Vagina (tissue), 2 donors: ENCODE data around the gene PAPPA. TPM values are rescaled to one million over a fixed set of nuclear protein-coding genes. Genes with fewer than 3 reads are reported as not detected.

Source experiments
- DNase-seq, 2 donors: peaks; one replicate each; pipeline ENCODE4 v3.0.0-alpha.2; 2017; ENCODE audit errors: extremely low spot score in 2 of 2
- H3K27ac ChIP-seq: fragments of 200-600 bp; sonication (generic); one replicate; pipeline ENCODE4 v1.5.1; 2019
- H3K27me3 ChIP-seq: fragments of 200-600 bp; sonication (generic); one replicate; pipeline ENCODE4 v1.5.1; 2019
- H3K36me3 ChIP-seq, 2 donors: fragments of 200-600 bp; sonication (generic); one replicate each; pipeline ENCODE4 v1.5.1; 2017 to 2019
- H3K4me1 ChIP-seq: fragments of 200-600 bp; sonication (generic); one replicate; pipeline ENCODE4 v1.5.1; 2019
- H3K4me3 ChIP-seq, 2 donors: fragments of 200-600 bp; sonication (generic); 1 replicate in 1 of 2; 2 replicates in 1 of 2; pipeline ENCODE4 v1.5.1; 2016 to 2019
- H3K9me3 ChIP-seq: fragments of 200-600 bp; sonication (generic); one replicate; pipeline ENCODE4 v1.5.1; 2019
- CTCF ChIP-seq, 3 experiments: fragments of 450-650 bp in 2 of 3; fragments of 200-600 bp in 1 of 3; sonication (generic) in 1 of 3; IDR thresholded peaks; one replicate each; pipeline ENCODE4 v1.5.1; 2017 to 2019; ENCODE audit warnings: antibody characterized with exemption in 3 of 3, mild to moderate bottlenecking in 2 of 3, moderate library complexity in 2 of 3
- POLR2A ChIP-seq, 2 donors: fragments of 450-650 bp; IDR thresholded peaks; one replicate each; pipeline ENCODE4 v1.6.1; 2017; ENCODE audit warnings: antibody characterized with exemption in 2 of 2, mild to moderate bottlenecking in 2 of 2, moderate library complexity in 2 of 2
- POLR2AphosphoS5 ChIP-seq, 2 donors: sonication (generic); formaldehyde crosslinking; IDR thresholded peaks; one replicate each; pipeline ENCODE4 v1.9.0; 2017; ENCODE audit warnings: antibody characterized with exemption in 2 of 2, mild to moderate bottlenecking in 2 of 2, low read depth in 1 of 2; ENCODE audit not compliant: insufficient read depth in 1 of 2
- intact Hi-C: fragments of 100-400 bp; cut with DNase I; formaldehyde crosslinking; loops from one replicate; pipeline ENCODE4 v1.15.1; 2023
- total RNA-seq: library from RNA; depleted of rRNA; stranded (reverse); fragments of >200 nt; gene quantifications from one replicate; pipeline ENCODE4 v1.2.3, GENCODE V29; 2016

Gene PAPPA
- total RNA-seq, 1 donor from 2014 or later, result 4.4 TPM

DNA sequence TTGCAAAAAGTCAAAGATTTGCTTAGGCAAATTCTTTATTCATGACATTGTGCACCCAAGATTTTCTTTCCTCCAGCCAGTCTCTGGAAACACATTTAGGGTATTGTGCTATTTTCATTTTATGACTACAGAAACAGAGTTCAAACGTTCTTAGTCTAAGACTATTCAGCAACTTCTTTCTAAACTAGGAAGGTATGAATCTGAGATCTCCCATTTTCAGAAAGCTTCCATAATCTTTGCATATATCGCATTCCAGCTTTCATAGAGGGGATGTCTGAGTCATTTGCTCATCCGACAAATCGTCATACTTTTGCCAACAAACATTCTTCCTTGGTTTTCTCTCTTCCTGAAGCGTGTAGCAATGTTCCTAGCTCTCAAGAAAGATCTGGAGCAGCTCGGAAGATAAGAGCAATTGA lies 1.6 kb upstream of the PAPPA start:
- H3K27me3 ChIP-seq, result no peaks in the 10 kb centered on the region
- peak overlapping the region; percentile 80 for H3K27ac ChIP-seq
- no peak overlapping the region for H3K4me3 ChIP-seq
- peaks cover 11% of the 10 kb centered on the region for H3K4me1 ChIP-seq
- DNase-seq, result no peak
- intact Hi-C loops, result loop anchor here (5.0 to 10.0 kb wide), 3 partner anchors 345 to 513 kb away; no protein-coding TSS in a partner anchor
- no peaks in the 10 kb centered on the region for H3K9me3 ChIP-seq
- TF ChIP-seq POLR2A (IDR thresholded peaks at IDR 0.05), result no peak
- no peak for TF ChIP-seq CTCF (IDR thresholded peaks at IDR 0.05)
- H3K36me3 ChIP-seq, result no peaks in the 10 kb centered on the region

GRCh38 chr9:116152390-116152789 lies 1.2 kb upstream of the PAPPA start:
- H3K27ac ChIP-seq, result peak overlapping the region; percentile 80
- no peak for DNase-seq
- TF ChIP-seq POLR2AphosphoS5 (IDR thresholded peaks at IDR 0.05; ENCODE audit: insufficient read depth in 1 of 2, low read depth in 1 of 2) (no peak), POLR2A (IDR thresholded peaks at IDR 0.05) (no peak), CTCF (IDR thresholded peaks at IDR 0.05) (peak in 2 of 3 experiments; percentile 25 to 31)
- intact Hi-C loops, result loop anchor here (5.0 to 10.0 kb wide), 3 partner anchors 345 to 512 kb away; no protein-coding TSS in a partner anchor
- H3K27me3 ChIP-seq, result no peaks in the 10 kb centered on the region
- H3K9me3 ChIP-seq, result no peaks in the 10 kb centered on the region
- no peaks in the 10 kb centered on the region for H3K36me3 ChIP-seq
- H3K4me3 ChIP-seq, result no peak overlapping the region
- H3K4me1 ChIP-seq, result peaks cover 15% of the 10 kb centered on the region

GRCh38 chr9:116152941-116153764 lies 438 bp upstream of the PAPPA start:
- no peaks in the 10 kb centered on the region for H3K9me3 ChIP-seq
- H3K4me3 ChIP-seq, result peak overlapping the region; percentile 55 to 66
- H3K27me3 ChIP-seq, result no peaks in the 10 kb centered on the region
- DNase-seq, result no peak
- peak overlapping the region; percentile 80 for H3K27ac ChIP-seq
- H3K4me1 ChIP-seq, result peaks cover 19% of the 10 kb centered on the region
- no peaks in the 10 kb centered on the region for H3K36me3 ChIP-seq
- TF ChIP-seq POLR2AphosphoS5 (IDR thresholded peaks at IDR 0.05; ENCODE audit: insufficient read depth in 1 of 2, low read depth in 1 of 2) (no peak), POLR2A (IDR thresholded peaks at IDR 0.05) (no peak)
- intact Hi-C loops, result loop anchor here (5.0 to 10.0 kb wide), 3 partner anchors 344 to 512 kb away; no protein-coding TSS in a partner anchor

DNA sequence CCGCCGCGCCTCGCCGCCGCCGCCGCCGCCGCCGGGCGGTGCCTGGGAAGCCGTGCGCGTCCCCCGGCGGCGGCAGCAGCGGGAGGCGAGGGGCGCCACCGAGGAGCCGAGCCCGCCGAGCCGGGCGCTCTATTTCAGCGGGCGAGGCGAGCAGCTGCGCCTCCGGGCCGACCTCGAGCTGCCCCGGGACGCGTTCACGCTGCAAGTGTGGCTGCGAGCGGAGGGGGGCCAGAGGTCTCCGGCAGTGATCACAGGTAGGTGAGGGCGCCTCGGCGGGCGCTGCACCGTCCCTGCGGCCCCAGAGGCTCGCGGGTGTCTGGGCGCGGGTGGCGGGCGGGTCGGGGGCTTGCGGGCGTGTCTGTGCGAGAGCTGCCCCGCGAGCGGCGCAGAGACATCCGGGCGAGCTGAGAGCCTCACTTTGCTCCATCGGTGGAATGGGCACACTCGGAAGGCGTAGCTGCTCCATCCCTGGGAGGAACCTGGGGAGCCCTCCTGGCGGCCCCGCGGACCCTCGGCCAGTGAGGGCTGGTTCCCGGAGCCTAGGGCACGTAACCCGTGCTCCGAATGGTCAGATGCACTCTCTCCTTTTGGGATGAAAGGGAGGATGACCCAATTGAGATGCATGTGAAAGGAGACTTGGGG lies 864 bp downstream of the PAPPA start:
- peak overlapping the region; percentile 87 for H3K27ac ChIP-seq
- H3K9me3 ChIP-seq, result no peaks in the 10 kb centered on the region
- TF ChIP-seq CTCF (IDR thresholded peaks at IDR 0.05) (no peak), POLR2AphosphoS5 (IDR thresholded peaks at IDR 0.05; ENCODE audit: insufficient read depth in 1 of 2, low read depth in 1 of 2) (no peak), POLR2A (IDR thresholded peaks at IDR 0.05) (no peak)
- intact Hi-C loops, result loop anchor here (5.0 to 10.0 kb wide), 3 partner anchors 343 to 510 kb away; no protein-coding TSS in a partner anchor
- no peaks in the 10 kb centered on the region for H3K36me3 ChIP-seq
- no peak for DNase-seq
- peaks cover 19% of the 10 kb centered on the region for H3K4me1 ChIP-seq
- H3K27me3 ChIP-seq, result no peaks in the 10 kb centered on the region
- peak overlapping the region; percentile 55 to 66 for H3K4me3 ChIP-seq

- DNase-seq, result no peak
- Histone ChIP-seq H3K27ac (peak overlapping the region; percentile 87), H3K4me3 (peak overlapping the region; percentile 55 to 66), H3K36me3 (no peaks in the 10 kb centered on the region), H3K27me3 (no peaks in the 10 kb centered on the region), H3K4me1 (peaks cover 19% of the 10 kb centered on the region), H3K9me3 (no peaks in the 10 kb centered on the region)
- TF ChIP-seq POLR2A (IDR thresholded peaks at IDR 0.05) (no peak), POLR2AphosphoS5 (IDR thresholded peaks at IDR 0.05; ENCODE audit: insufficient read depth in 1 of 2, low read depth in 1 of 2) (peak in 1 of 2 donors; percentile 49)
- intact Hi-C loops, result loop anchor here (5.0 to 10.0 kb wide), 3 partner anchors 342 to 510 kb away; no protein-coding TSS in a partner anchor
These were observed 1.5 kb downstream of the PAPPA start for GRCh38 chr9:116154976-116155697.
